NT2/D1 (cell line): ENCODE results near the gene PODNL1.
A peak's percentile ranks its signal among the peaks of the same experiment; 100 is the strongest.

Source experiments
- DNase-seq: peaks from one replicate; pipeline ENCODE4 v3.0.0-alpha.2; 2011; ENCODE audit warnings: low read depth, low spot score
- H3K27me3 ChIP-seq: 2 replicates; pipeline ENCODE4 v1.6.0; 2011; ENCODE audit warnings: mild to moderate bottlenecking; ENCODE audit not compliant: insufficient read length, insufficient read depth
- H3K36me3 ChIP-seq: 2 replicates; pipeline ENCODE4 v1.6.1; 2011; ENCODE audit warnings: mild to moderate bottlenecking, low read length, mixed read lengths; ENCODE audit not compliant: insufficient read depth, insufficient read length
- H3K4me1 ChIP-seq: 2 replicates; pipeline ENCODE4 v1.5.1; 2011; ENCODE audit not compliant: insufficient read depth, insufficient read length
- H3K4me3 ChIP-seq: 2 replicates; pipeline ENCODE4 v1.5.1; 2011; ENCODE audit warnings: low read depth; ENCODE audit not compliant: insufficient read length
- H3K9ac ChIP-seq: 2 replicates; pipeline ENCODE4 v1.6.0; 2011; ENCODE audit warnings: low read depth; ENCODE audit not compliant: insufficient read length
- H3K9me3 ChIP-seq: 2 replicates; pipeline ENCODE4 v1.5.1; 2011; ENCODE audit warnings: mild to moderate bottlenecking, low read length; ENCODE audit not compliant: insufficient read depth
- SUZ12 ChIP-seq: IDR thresholded peaks from 2 replicates; pipeline ENCODE4 v1.6.1; 2011; ENCODE audit not compliant: insufficient read length, insufficient read depth; ENCODE audit errors: extremely low read depth
- YY1 ChIP-seq: IDR thresholded peaks from 2 replicates; pipeline ENCODE4 v1.6.1; 2011; ENCODE audit not compliant: insufficient read length, insufficient read depth
- ZNF274 ChIP-seq: IDR thresholded peaks from 2 replicates; pipeline ENCODE4 v1.6.1; 2011; ENCODE audit warnings: mild to moderate bottlenecking, low read depth, low read length

The PODNL1 gene

GRCh38 chr19:13938301-13939064 is at the start of gene PODNL1:
Gene PODNL1, minus strand, starts transcription at chr19:13938417. Its CDS starts 236 bp downstream, at chr19:13938181.
- H3K4me3 ChIP-seq = no peak within 1 kb of the TSS
- H3K9ac ChIP-seq = no peak within 1 kb of the TSS
- DNase-seq = no peak

GRCh38 chr19:13987101-13987890 is 49.1 kb upstream of the PODNL1 start:
- peaks cover 43% of the 10 kb centered on the region for H3K4me1 ChIP-seq
- peak overlapping the region; percentile 81 for H3K9ac ChIP-seq
- peak overlapping the region; percentile 13 for H3K4me3 ChIP-seq
- TF ChIP-seq SUZ12 (no peak), YY1 (no peak), ZNF274 (no peak)
- no peaks in the 10 kb centered on the region for H3K9me3 ChIP-seq
- H3K36me3 ChIP-seq = peaks cover 25% of the 10 kb centered on the region
- DNase-seq = no peak
- H3K27me3 ChIP-seq = no peaks in the 10 kb centered on the region

More at GRCh38 chr19:13938301-13939064, at the start of gene PODNL1:
- Histone ChIP-seq H3K36me3 (no peaks in the 10 kb centered on the region), H3K27me3 (peaks cover 10% of the 10 kb centered on the region), H3K9me3 (peaks cover 11% of the 10 kb centered on the region), H3K4me1 (peaks cover 27% of the 10 kb centered on the region)
- TF ChIP-seq YY1 (no peak), SUZ12 (no peak), ZNF274 (no peak)

GRCh38 chr19:13986348-13986904 is 48.2 kb upstream of the PODNL1 start:
- peaks cover 22% of the 10 kb centered on the region for H3K36me3 ChIP-seq
- peak; percentile 84 for DNase-seq
- H3K4me1 ChIP-seq = peaks cover 49% of the 10 kb centered on the region
- H3K9me3 ChIP-seq = no peaks in the 10 kb centered on the region
- H3K27me3 ChIP-seq = no peaks in the 10 kb centered on the region
- no peak for TF ChIP-seq ZNF274
- TF ChIP-seq YY1 = no peak
- TF ChIP-seq SUZ12 = no peak
- peak overlapping the region; percentile 81 for H3K9ac ChIP-seq
- peak overlapping the region; percentile 13 for H3K4me3 ChIP-seq

DNA sequence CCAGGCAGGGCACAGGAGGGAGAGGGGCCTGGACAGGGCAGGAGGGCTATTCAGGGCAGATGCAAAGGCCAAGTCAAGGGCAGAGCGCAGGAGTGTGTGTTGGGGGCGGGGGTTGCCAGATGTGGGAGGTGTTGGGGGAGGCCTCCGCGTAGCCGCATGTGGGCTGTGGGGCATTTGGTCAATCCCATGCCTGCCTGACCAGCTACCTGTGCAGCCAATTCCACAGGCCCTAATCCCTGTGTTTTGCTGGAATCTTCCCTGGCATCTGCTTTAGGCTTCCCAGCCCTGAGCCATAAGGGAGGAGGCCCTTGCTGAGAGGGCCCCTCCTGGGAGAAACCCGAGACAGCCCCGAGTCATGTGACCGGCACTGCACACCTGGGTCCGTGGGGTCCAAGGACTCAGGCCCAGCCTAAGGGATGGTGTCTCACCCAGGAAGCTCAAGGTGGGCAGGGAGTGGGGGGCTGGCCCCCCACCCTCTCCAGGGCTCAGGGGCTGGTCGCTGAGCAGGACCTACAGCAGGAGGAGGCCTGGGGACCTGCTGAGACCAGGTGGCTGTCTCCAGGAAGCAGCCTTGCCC is 47.6 kb upstream of the PODNL1 start:
- no peak for TF ChIP-seq SUZ12
- no peak for TF ChIP-seq YY1
- no peak for TF ChIP-seq ZNF274
- Histone ChIP-seq H3K9me3 (no peaks in the 10 kb centered on the region), H3K27me3 (no peaks in the 10 kb centered on the region), H3K4me1 (peaks cover 48% of the 10 kb centered on the region), H3K9ac (peak overlapping the region; percentile 81), H3K36me3 (peaks cover 21% of the 10 kb centered on the region), H3K4me3 (peak overlapping the region; percentile 13)
- no peak for DNase-seq

- no peak for DNase-seq
- TF ChIP-seq SUZ12 = no peak
- TF ChIP-seq ZNF274 = no peak
- no peak for TF ChIP-seq YY1
- Histone ChIP-seq H3K27me3 (no peaks in the 10 kb centered on the region), H3K4me3 (no peak overlapping the region), H3K9me3 (no peaks in the 10 kb centered on the region), H3K9ac (no peak overlapping the region), H3K36me3 (peaks cover 27% of the 10 kb centered on the region), H3K4me1 (peaks cover 54% of the 10 kb centered on the region)
Observed at GRCh38 chr19:13984875-13985741, 46.9 kb upstream of the PODNL1 start.

DNA sequence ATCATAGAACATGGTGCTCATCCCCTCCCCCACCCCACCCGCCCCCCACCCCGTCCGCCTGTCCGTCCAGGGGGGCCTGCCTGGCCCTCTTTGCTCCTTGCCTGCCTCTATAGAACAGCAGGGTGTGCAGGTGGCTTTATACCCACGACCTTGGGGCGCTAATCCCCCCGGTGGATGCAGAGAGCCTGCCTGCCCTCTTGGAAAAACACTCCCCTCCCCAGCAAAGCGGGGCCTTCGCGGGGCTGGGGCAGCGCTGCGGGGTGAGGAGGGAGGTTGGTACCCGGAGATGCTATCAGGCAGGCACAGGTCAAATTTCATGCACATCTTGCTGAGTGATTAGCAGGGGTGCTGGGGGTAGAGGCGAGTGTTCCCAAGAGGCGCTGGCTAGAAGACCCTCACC is 46.0 kb upstream of the PODNL1 start:
- Histone ChIP-seq H3K27me3 (no peaks in the 10 kb centered on the region), H3K4me3 (no peak overlapping the region), H3K9me3 (no peaks in the 10 kb centered on the region), H3K4me1 (peaks cover 51% of the 10 kb centered on the region), H3K9ac (no peak overlapping the region), H3K36me3 (peaks cover 27% of the 10 kb centered on the region)
- DNase-seq = no peak
- no peak for TF ChIP-seq ZNF274
- TF ChIP-seq YY1 = no peak
- no peak for TF ChIP-seq SUZ12
